Stimulated activated effector memory CD8-positive, alpha-beta T cell treated with anti-CD3 and anti-CD28 coated beads, Interleukin-12 subunit alpha, Interleukin-12 subunit beta, amount 100 ng/mL, for 72 hours (primary cell): Measurements from ENCODE around the gene PTPRN2.

ENCODE experiments used
- ATAC-seq: fragments of 150-1000 bp; cut with Tn5 transposase; 2 replicates; pipeline ENCODE4 v1.10.0; 2021
- DNase-seq, 2 donors: peaks; one replicate each; pipeline ENCODE4 v3.0.0; 2021 to 2022; ENCODE audit warnings: low spot score in 2 of 2
- H3K27ac Mint-ChIP-seq: one replicate; pipeline ENCODE4 v1.8.0; 2022; ENCODE audit warnings: mild to moderate bottlenecking, mixed read lengths
- H3K36me3 Mint-ChIP-seq: one replicate; pipeline ENCODE4 v1.8.0; 2022; ENCODE audit warnings: mild to moderate bottlenecking, mixed read lengths
- H3K4me1 Mint-ChIP-seq: one replicate; pipeline ENCODE4 v1.8.0; 2022; ENCODE audit warnings: mixed read lengths
- H3K4me3 Mint-ChIP-seq: one replicate; pipeline ENCODE4 v1.8.0; 2022; ENCODE audit warnings: mild to moderate bottlenecking, mixed read lengths
- H3K9me3 Mint-ChIP-seq: one replicate; pipeline ENCODE4 v1.8.0; 2022; ENCODE audit warnings: mixed read lengths

The PTPRN2 gene

DNA sequence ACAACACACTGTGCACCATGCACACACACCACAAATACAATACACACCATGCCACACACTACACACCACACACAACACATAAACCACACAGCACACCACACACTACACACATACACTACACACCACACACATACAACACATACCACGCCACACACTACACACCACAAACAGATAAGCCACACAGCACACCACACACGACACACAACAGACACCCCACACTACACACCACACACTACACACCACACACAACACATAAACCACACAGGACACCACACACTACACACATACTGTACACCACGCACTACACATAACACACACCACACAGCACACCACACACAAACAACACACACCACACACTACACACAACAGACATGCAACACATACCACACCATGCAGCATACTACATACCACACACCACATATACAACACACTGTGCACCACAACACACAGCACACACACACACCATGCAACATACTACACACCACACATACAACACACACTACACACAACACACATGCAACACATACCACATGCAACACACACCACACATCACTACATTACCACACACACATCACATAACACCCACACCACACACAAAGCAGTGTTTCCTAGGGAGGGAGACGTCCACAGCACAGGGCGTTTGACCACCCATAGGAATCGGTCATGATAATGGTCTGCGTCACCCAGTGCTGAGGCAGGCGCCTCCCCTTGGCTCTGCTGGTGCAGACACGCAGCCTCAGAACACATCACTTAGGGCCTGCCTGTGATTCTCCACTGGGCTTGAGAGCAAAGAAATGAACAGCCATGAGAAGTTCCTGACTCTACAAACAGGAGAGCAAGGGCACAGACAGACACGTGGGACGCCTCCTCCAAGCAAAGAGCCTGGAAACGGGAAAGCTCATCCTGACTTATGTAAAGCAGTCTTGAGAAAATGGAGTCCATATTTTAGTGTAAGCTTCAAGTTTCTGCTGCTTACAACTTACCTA is 458.3 kb downstream of the PTPRN2 start:
- no peak overlapping the region for H3K4me3 Mint-ChIP-seq

DNA sequence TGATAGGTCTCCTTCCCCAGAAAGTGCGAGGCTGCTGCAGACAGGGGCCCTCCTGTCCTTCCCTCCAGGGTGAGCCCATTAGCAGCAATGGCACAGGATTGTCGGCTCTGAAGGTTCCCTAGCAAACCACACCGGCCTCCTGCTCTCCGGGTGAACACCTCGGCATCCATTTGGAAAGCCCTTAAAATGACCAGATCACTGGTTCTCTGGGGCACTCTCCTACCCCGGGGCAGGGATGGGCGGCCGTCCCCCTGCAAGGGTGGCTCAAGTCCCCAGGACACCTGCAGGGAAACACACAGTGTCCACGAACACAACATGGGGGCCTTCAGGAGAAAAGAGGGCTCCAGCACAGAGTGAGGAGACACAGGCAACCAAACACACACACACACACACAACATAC is 459.1 kb downstream of the PTPRN2 start:
- Mint-ChIP-seq H3K4me3 (no peak overlapping the region), H3K9me3 (peaks cover 5% of the 10 kb centered on the region), H3K4me1 (no peaks in the 10 kb centered on the region), H3K36me3 (no peaks in the 10 kb centered on the region), H3K27ac (no peak overlapping the region)
- DNase-seq (no peak), ATAC-seq (no peak)

More for the DNA sequence above, 458.3 kb downstream of the PTPRN2 start:
- Mint-ChIP-seq H3K4me1 (no peaks in the 10 kb centered on the region), H3K36me3 (no peaks in the 10 kb centered on the region), H3K27ac (no peak overlapping the region), H3K9me3 (peaks cover 5% of the 10 kb centered on the region)
- DNase-seq (no peak), ATAC-seq (no peak)

DNA sequence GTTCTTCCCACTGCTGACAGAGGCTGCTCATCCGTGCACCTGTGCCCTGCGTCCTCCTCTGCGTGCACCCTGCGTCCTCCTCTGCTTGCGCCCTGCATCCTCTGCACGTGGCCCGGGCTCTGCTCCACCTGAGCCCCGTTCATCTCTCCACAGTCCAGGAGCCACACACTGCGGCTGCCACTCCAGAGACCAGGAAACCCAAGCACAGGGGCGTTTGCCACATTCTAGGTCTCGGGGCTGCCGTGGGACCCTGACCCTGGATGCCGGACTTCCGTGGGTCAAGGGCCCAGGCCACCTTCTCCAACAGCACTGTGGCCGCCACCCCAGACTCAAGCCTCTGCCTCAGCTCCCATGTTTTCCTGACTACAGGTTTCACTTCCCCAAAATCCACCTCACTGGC is 460.4 kb downstream of the PTPRN2 start:
- no peak overlapping the region for H3K4me3 Mint-ChIP-seq
- ATAC-seq (no peak), DNase-seq (no peak)
- peaks cover 5% of the 10 kb centered on the region for H3K9me3 Mint-ChIP-seq
- H3K4me1 Mint-ChIP-seq, result no peaks in the 10 kb centered on the region
- no peak overlapping the region for H3K27ac Mint-ChIP-seq
- no peaks in the 10 kb centered on the region for H3K36me3 Mint-ChIP-seq

DNA sequence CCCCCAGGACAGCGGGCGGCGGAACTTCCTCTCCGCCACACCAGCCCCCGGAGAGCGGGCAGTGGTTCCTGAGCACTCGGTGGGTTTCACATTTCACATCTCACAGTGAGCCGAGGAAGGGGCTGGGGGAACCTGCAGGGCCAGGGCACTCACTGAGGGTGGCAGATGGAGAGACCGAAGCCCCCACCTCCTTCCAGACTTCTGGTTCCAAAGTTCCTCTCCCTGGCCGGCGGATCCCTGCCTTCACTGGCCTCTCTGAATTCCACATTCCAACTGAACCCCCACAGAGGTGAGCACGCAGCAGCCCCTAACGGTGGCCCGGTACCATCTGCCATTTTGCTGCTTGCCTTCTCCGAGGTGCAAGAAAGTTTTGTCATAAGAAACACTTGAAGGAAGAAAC is 461.0 kb downstream of the PTPRN2 start:
- Mint-ChIP-seq H3K36me3 (no peaks in the 10 kb centered on the region), H3K27ac (no peak overlapping the region)

DNA sequence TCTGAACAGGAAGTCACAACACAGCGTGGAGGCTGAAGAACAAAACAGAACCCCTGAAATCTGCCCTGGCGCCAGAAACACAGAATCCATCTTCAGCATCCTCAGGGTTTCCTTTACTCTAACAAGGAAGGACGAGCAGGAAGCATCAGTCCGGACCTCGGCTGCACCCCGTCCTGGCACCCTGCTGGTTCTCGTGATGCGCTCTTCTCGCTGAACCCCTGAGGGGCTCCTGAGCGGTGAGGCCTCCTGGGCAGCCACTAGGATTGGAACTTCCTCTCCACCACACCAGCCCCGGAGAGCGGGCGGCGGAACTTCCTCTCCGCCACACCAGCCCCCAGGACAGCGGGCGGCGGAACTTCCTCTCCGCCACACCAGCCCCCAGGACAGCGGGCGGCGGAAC is 461.9 kb downstream of the PTPRN2 start:
- H3K36me3 Mint-ChIP-seq, result no peaks in the 10 kb centered on the region
- no peak for DNase-seq
- ATAC-seq, result no peak
- peaks cover 5% of the 10 kb centered on the region for H3K9me3 Mint-ChIP-seq
- no peaks in the 10 kb centered on the region for H3K4me1 Mint-ChIP-seq
- no peak overlapping the region for H3K27ac Mint-ChIP-seq
- no peak overlapping the region for H3K4me3 Mint-ChIP-seq

More for the DNA sequence above, 461.0 kb downstream of the PTPRN2 start:
- DNase-seq (no peak), ATAC-seq (no peak)
- H3K4me1 Mint-ChIP-seq, result no peaks in the 10 kb centered on the region
- H3K4me3 Mint-ChIP-seq, result no peak overlapping the region
- H3K9me3 Mint-ChIP-seq, result peaks cover 5% of the 10 kb centered on the region

- no peak for DNase-seq
- no peak for ATAC-seq
- peaks cover 7% of the 10 kb centered on the region for H3K9me3 Mint-ChIP-seq
Observed at GRCh38 chr7:158125091-158125490, 462.5 kb downstream of the PTPRN2 start.

DNA sequence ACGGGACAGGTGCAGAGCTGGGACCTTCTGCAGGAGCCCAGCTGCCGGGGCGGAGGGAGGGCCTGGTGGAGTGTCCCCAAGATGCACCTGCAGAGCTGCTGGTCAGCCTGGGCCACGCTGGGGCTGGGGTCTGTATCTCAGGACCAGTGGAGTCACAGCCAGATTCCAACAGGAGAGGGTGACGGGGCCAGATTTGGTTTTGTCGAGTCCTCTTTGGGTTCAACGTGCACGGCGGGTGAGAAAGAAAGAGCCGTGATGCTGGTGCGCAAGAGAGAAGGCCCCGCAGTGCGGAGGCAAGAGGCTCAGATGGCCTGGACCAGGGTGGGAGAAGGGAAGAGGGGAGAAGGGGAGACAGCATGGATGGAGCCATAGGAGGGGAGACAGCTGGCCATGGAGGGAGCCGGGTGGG is 462.9 kb downstream of the PTPRN2 start:
- H3K9me3 Mint-ChIP-seq, result peaks cover 8% of the 10 kb centered on the region
- no peak overlapping the region for H3K27ac Mint-ChIP-seq
- H3K4me1 Mint-ChIP-seq, result no peaks in the 10 kb centered on the region
- no peak overlapping the region for H3K4me3 Mint-ChIP-seq
- no peak for ATAC-seq
- DNase-seq, result no peak
- H3K36me3 Mint-ChIP-seq, result no peaks in the 10 kb centered on the region

More at GRCh38 chr7:158125091-158125490, 462.5 kb downstream of the PTPRN2 start:
- Mint-ChIP-seq H3K4me3 (no peak overlapping the region), H3K36me3 (no peaks in the 10 kb centered on the region), H3K4me1 (no peaks in the 10 kb centered on the region), H3K27ac (no peak overlapping the region)

DNA sequence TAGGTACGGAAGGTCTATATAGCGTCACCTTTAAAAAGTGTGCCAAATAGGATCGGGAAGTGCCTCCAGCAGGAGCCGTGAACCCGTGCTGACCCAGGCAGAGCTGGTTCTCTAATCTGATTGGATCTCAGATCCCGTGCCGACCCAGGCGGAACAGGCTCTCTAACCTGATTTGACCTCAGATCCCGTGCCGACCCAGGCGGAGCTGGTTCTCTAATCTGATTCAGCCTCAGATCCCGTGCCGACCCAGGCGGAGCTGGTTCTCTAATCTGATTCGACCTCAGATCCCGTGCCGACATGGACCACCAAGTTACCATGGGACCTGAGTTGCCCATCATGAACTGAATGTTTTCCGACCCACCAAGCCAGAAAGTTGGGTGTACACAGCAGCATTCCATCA is 463.9 kb downstream of the PTPRN2 start:
- Mint-ChIP-seq H3K36me3 (no peaks in the 10 kb centered on the region), H3K4me1 (no peaks in the 10 kb centered on the region), H3K27ac (no peak overlapping the region), H3K9me3 (peaks cover 12% of the 10 kb centered on the region), H3K4me3 (no peak overlapping the region)
- ATAC-seq, result no peak
- no peak for DNase-seq

DNA sequence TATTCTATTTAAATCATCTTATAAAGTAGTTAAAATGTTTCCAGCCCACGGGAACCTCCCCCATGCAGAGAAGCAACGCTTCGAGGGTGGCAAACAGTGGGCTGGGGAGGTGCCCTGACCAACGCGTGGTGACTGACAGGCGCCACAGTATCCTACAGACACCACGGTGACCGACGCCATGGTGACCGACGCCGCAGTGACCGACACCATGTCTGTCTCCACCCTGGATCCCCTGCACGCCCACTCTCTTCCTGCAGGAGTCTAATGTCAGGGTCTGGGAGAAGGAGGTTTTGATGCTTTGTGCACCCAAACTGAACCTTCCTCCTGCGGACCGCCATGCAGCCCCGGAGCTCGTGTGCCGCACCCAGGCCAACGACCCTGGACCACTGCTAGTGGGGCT is 464.4 kb downstream of the PTPRN2 start:
- Mint-ChIP-seq H3K36me3 (no peaks in the 10 kb centered on the region), H3K27ac (no peak overlapping the region), H3K4me1 (no peaks in the 10 kb centered on the region), H3K4me3 (no peak overlapping the region), H3K9me3 (peaks cover 12% of the 10 kb centered on the region)
- no peak for ATAC-seq
- no peak for DNase-seq

DNA sequence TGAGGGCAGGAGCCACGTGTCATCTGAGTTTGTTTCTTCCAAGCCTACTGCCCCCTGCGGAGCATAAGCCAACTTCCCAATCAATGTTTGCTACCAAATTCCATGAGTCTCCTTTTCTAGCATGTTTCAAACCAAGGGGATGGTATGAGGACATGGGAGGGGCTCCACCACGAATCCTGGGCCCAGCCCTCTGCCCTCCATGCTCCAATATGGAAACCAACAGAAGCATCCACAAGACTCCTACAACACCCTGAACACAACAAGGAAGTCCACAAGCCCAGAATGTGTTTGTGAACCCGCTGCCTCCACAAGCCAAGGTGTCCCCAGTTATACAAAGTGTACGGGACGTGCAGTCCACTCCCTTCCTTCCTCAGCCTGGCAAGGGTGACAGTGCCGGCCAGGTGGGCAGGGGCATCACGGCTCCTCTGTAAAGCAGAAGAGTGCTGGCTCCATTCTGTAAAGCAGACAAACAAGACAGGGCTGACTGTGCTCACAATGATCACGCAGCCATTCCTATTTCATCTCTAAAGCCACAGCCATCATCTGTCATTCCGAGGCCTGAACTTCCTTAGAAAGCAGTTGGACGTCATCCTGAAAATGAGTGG is 466.1 kb downstream of the PTPRN2 start:
- no peak for ATAC-seq
- H3K36me3 Mint-ChIP-seq, result no peaks in the 10 kb centered on the region
- no peak overlapping the region for H3K27ac Mint-ChIP-seq
- no peak overlapping the region for H3K4me3 Mint-ChIP-seq
- peaks cover 23% of the 10 kb centered on the region for H3K9me3 Mint-ChIP-seq
- no peaks in the 10 kb centered on the region for H3K4me1 Mint-ChIP-seq
- DNase-seq, result no peak

GRCh38 chr7:158120716-158121115 is 466.9 kb downstream of the PTPRN2 start:
- DNase-seq, result no peak
- H3K4me1 Mint-ChIP-seq, result no peaks in the 10 kb centered on the region
- ATAC-seq, result no peak
- H3K27ac Mint-ChIP-seq, result no peak overlapping the region
- H3K9me3 Mint-ChIP-seq, result peaks cover 23% of the 10 kb centered on the region
- no peak overlapping the region for H3K4me3 Mint-ChIP-seq
- no peaks in the 10 kb centered on the region for H3K36me3 Mint-ChIP-seq

GRCh38 chr7:158120316-158120715 is 467.3 kb downstream of the PTPRN2 start:
- Mint-ChIP-seq H3K27ac (no peak overlapping the region), H3K4me1 (no peaks in the 10 kb centered on the region), H3K4me3 (no peak overlapping the region), H3K9me3 (peaks cover 21% of the 10 kb centered on the region), H3K36me3 (no peaks in the 10 kb centered on the region)
- ATAC-seq (no peak), DNase-seq (no peak)

GRCh38 chr7:158117341-158118222 is 470.0 kb downstream of the PTPRN2 start:
- ATAC-seq (no peak), DNase-seq (no peak)
- Mint-ChIP-seq H3K4me1 (no peaks in the 10 kb centered on the region), H3K36me3 (no peaks in the 10 kb centered on the region), H3K27ac (no peak overlapping the region), H3K9me3 (peaks cover 25% of the 10 kb centered on the region), H3K4me3 (no peak overlapping the region)

DNA sequence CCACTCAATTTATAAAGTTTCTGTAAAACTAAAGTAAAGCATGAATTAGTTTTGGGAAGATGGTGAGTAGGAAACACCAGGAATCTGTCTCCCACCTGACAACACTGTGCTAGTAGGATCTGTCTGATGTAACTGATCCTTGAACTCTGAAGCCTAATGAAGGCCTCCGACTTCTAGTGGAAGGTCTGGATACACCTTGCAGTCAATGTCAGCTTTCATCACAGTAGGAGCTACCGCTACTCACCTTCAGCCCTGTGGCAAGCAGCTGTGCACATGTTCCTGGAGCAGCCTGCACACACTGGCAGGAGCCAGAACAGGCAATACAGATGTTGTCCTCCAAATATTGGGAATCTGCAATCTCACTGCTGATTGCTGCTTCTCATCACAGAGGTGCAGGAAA is 471.4 kb downstream of the PTPRN2 start:
- ATAC-seq (no peak), DNase-seq (no peak)
- Mint-ChIP-seq H3K27ac (no peak overlapping the region), H3K4me1 (no peaks in the 10 kb centered on the region), H3K36me3 (no peaks in the 10 kb centered on the region), H3K4me3 (no peak overlapping the region), H3K9me3 (peaks cover 29% of the 10 kb centered on the region)
